ENCODE measurements around the gene SMARCA2.

DNA sequence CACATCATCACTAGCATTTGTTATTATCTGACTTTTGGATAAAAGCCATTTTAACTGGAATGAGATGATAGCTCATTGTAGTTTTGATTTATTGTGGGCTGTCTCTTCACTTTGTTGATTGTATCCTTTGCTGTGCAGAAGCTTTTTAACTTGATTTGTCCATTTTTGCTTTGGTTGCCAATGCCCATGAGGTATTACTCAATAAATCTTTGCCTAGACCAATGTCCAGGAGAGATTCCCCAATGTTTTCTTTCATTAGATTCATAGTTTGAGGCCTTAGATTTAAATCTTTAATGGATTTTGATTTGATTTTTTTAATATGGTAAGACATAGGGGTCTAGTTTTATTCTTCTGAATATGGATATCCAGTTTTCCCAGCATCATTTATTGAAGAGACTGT lies 28.8 kb upstream of the SMARCA2 start:
- TF ChIP-seq, protein P1, sequence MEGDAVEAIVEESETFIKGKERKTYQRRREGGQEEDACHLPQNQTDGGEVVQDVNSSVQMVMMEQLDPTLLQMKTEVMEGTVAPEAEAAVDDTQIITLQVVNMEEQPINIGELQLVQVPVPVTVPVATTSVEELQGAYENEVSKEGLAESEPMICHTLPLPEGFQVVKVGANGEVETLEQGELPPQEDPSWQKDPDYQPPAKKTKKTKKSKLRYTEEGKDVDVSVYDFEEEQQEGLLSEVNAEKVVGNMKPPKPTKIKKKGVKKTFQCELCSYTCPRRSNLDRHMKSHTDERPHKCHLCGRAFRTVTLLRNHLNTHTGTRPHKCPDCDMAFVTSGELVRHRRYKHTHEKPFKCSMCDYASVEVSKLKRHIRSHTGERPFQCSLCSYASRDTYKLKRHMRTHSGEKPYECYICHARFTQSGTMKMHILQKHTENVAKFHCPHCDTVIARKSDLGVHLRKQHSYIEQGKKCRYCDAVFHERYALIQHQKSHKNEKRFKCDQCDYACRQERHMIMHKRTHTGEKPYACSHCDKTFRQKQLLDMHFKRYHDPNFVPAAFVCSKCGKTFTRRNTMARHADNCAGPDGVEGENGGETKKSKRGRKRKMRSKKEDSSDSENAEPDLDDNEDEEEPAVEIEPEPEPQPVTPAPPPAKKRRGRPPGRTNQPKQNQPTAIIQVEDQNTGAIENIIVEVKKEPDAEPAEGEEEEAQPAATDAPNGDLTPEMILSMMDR (IDR thresholded peaks at IDR 0.05) = no peak
- TF ChIP-seq POLR2A (IDR thresholded peaks at IDR 0.05) = no peak

Measured in adrenal gland (tissue), 5 donors.